ENCODE results near the gene TRAF3IP1. TPM values are rescaled to one million over a fixed set of nuclear protein-coding genes. Genes with fewer than 3 reads are reported as not detected.

The TRAF3IP1 gene
- total RNA-seq, 4 donors from 2014 or later, result 8.0 to 25.8 (median 12.2) TPM

DNA sequence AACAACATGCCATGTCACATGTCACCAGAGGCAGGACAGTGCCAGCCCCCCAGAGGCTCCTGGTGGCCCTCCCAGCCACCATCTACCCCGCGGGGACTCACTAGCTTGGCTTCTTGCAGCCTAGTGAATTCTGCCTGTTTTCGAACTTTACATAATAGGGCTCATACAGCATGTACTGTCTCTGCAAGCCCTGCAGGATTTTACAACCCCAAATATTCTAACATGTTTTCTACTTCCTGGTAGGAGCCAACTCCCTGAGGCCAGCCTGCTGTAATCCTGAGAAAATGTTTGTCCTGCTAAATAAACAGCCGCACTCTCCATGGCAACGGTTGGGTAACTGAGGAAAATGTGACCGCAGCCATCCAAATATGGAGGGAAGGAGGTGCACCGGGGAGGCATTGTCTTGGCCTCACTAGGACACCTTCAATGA is 34.6 kb upstream of the TRAF3IP1 start:
- TF ChIP-seq, protein P1, sequence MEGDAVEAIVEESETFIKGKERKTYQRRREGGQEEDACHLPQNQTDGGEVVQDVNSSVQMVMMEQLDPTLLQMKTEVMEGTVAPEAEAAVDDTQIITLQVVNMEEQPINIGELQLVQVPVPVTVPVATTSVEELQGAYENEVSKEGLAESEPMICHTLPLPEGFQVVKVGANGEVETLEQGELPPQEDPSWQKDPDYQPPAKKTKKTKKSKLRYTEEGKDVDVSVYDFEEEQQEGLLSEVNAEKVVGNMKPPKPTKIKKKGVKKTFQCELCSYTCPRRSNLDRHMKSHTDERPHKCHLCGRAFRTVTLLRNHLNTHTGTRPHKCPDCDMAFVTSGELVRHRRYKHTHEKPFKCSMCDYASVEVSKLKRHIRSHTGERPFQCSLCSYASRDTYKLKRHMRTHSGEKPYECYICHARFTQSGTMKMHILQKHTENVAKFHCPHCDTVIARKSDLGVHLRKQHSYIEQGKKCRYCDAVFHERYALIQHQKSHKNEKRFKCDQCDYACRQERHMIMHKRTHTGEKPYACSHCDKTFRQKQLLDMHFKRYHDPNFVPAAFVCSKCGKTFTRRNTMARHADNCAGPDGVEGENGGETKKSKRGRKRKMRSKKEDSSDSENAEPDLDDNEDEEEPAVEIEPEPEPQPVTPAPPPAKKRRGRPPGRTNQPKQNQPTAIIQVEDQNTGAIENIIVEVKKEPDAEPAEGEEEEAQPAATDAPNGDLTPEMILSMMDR (IDR thresholded peaks at IDR 0.05; ENCODE audit: low read depth), result no peak

DNA sequence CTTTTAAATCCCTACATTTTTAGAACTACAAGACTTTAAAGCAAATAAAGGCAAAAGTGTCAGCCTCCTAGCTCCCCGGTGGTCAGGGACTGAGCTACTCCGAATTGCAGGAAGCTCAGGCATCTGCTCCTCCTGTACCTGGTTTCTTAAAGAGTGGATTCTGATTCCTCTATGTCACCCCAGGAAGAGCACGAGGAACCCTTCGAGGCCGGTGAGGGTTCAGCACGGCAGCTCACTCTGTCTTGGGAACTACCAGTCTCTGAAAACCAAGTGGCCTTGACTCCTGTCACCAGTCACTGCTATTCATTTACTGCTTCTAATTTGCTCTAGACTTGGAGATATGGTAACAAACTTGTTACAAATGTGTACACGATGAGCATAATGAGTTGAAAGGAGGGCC is 34.2 kb upstream of the TRAF3IP1 start:
- TF ChIP-seq, protein P1 (IDR thresholded peaks at IDR 0.05; ENCODE audit: low read depth), result no peak

DNA sequence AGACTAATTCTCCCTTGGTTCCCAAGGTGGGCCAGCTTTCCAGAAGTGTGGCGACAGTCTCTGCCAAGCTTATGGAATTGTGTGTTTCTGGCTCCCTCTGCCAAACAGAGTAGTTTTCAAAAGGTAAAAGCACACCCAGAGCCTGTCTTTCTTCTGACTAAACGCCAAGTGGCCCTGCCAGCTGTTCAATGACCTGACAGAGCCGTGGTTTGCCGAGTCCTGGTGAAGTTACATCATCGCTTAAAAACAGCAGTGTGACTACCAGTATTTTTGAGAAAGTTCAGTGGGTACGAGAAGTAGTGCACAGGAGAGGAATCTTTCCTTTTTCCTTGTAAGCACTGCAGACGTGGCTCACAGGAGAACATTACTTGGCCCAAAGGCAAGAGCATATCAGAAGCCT is 33.8 kb upstream of the TRAF3IP1 start:
- TF ChIP-seq, protein P1 (IDR thresholded peaks at IDR 0.05; ENCODE audit: low read depth), result no peak

DNA sequence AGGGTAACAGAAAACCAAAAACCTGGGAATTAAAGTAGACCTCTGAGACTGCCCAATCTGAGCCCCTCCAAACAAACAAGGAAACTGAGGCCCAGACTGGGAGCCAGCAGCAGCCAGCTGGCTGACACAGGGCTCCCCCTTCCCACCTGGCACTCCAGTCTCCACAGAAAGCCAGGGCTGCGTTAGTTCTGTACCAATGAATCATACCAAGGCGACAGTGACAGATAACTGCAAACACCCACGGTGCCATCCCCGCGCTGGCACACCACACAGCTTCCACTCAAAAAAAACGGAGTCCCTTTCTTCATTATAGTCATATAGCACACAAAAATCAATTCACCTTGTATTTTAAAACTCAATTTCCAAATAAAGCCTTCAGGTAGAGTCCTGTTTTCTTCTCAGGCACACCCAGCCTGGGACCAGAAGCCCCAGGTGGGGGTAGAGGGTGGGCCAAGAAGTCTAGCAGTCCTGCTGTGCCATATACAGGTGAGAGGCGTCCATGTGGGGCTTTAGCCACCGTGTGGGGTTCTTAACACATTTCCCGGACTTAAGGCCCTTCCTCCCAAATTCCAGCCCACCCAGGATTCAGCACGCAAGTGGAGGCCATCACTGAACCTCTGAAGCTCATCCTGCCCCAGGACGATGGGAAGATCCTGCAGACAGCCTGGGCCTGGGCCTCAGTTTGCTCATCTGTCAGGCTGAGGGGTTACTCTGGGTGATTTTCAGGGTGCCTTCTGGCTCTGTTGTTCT is 33.2 kb upstream of the TRAF3IP1 start:
- TF ChIP-seq, protein P1 (IDR thresholded peaks at IDR 0.05; ENCODE audit: low read depth), result no peak

DNA sequence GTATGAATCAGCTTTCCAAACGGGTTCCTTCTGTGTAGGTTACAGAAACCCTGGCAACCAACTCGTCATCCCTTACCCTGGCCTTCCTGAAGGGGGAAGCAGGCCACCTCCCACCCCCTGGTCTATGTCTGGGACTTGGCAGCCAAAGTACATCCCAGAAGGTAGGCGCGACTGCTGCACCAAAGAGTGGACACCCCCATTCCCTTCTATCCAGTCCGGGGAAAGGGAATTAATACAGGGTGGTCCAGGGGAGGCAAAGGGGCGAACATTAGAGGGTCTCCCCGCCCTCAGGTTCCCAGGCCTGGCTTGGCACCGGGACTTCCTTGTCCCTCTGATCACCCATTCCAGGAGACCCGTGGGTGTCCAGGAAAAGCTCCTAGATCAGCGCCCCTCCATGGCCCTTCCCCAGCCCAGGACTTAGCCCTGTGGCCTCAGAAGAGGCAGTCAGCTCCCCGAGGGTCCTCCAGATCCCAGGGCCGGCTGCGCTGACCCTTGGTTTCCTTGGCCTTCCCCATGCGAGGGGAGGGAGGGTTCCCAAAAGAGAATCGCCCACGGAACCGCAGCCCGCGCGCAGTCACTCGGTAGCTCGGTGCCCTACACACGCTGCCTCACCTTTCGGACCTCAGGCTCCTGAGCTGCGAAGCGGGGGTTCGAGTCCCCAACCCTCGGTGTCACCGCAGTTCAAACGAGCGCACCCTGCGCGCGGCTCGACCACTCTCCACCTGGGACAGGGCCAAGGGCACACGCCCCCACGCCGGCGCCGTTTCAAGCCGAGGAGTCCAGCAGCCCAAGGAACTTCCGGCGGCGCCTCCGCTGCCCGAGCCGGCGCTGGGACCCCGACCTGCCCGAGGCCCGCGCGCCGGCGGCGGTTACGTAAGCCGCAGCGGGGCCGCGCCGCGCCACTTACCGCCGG is 32.3 kb upstream of the TRAF3IP1 start, which contains the start of gene PER2:
Gene PER2 (minus strand): TSS at position 874 of the 913 bp plus-strand sequence. CDS start 10,674 bp downstream, outside the sequence.
- TF ChIP-seq, protein P1 (IDR thresholded peaks at IDR 0.05; ENCODE audit: low read depth), result no peak

DNA sequence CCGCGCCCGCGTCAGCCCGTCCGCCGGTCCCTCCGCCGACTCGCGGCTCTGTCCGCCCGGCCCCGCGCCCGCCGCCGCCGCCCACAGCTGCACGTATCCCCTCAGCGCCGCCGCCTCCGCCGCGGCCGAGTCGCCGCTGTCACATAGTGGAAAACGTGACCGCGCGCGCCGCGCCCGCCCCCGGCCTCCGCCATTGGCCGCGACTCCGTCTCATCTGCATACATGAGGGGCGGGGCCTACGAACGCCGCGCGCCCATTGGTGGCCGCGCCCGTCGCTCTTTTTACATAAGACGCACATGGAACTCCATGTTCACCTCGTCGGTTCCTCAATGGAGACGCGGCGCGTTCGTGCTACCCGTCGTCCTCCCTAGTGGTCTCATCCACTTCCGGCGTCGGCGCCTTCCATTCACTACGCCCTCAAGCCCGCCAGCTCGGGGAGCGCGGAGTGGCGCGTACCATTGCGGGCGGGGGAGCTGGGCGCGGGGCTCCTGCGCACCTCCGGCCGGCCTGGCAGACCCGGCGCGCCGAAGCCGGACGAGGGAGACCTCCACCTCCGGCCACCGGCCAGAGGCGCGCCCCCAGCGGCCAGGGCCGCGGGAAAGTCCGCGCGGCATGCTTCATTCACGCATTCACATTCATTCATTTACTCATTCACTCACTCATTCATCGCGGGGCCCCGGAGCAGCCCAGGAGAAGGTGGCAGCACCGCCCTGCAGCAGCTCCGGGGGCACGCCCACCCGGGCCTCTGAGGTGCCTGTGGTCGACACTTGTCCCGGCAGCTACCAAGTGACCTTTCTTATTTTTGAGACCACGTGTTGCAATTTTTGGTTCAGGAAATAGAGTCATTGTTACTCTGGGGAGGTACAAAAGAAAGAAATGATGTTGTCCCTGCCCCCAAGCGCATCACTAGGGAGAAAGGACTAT is 31.4 kb upstream of the TRAF3IP1 start:
- TF ChIP-seq, protein P1 (IDR thresholded peaks at IDR 0.05; ENCODE audit: low read depth), result no peak

Measured in subcutaneous adipose tissue (tissue), 4 donors.